ENCODE measurements around the gene GMPPA. TPM values are rescaled to one million over a fixed set of nuclear protein-coding genes. Genes with fewer than 3 reads are reported as not detected.

Gene GMPPA
- total and polyA plus RNA-seq, 2 donors (not counting 1 experiment from before 2014, with no cell fraction given), result 38.3 to 59.7 TPM

DNA sequence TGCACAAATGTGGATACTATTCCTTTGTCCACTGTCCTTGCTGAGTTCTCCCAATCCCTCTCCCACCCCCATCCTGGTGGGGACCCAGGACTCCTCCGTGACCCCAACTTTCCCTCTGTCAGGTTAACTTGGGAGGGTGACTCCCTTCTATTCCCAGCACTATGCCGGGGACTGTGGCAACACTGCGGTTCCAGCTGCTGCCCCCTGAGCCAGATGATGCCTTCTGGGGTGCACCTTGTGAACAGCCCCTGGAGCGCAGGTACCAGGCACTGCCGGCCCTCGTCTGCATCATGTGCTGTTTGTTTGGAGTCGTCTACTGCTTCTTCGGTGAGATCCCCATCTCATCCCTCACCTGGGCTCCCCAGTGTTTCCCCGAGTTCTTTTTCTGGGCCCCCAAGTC, 45.9 kb downstream of the GMPPA start:
- H3K27ac ChIP-seq (ENCODE audit: insufficient read depth, low read length), result no peak overlapping the region
- no peak overlapping the region for H2AFZ ChIP-seq (ENCODE audit: low read length)
- peak overlapping the region in 2 of 4 experiments; percentile 54 to 87 for H3K4me3 ChIP-seq (replicated peaks in 1 of 4; ENCODE audit: control extremely low read depth in 1 of 4, insufficient read depth in 1 of 4, low read depth in 3 of 4, low read length in 4 of 4)

DNA sequence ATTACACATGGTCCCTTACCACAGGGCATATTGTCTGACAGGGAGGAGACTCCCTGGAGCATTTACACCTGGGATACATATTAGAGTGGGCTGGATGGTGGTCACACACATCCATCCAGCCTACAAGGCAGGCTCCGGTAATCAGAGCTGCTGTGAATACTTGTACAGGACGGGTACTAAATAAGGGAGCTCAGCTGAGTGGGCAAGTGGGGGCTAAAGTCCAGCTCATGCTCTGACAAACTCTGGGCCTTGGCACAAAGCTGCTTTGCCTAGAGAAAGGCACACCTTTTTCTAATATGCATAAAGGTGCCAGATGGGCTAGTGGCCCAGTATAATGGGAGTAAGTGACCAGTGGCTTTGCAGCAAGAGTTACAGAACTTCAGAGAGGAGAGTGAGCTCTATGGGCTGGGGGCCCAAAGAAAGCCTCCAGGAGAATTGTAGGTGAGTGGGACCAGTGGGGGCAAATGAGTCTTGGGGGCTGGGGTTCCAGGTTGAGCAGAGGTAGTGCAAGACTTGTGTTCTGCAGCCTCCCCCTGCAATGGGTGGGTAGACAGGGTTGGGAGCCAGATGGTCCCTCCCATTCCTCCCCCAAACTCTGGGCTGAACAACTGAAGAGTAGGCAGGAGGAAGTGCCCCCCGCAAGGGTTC, 46.7 kb downstream of the GMPPA start:
- no peak for DNase-seq (ENCODE audit: low read depth in 2 of 2)
- TF ChIP-seq, protein P1, sequence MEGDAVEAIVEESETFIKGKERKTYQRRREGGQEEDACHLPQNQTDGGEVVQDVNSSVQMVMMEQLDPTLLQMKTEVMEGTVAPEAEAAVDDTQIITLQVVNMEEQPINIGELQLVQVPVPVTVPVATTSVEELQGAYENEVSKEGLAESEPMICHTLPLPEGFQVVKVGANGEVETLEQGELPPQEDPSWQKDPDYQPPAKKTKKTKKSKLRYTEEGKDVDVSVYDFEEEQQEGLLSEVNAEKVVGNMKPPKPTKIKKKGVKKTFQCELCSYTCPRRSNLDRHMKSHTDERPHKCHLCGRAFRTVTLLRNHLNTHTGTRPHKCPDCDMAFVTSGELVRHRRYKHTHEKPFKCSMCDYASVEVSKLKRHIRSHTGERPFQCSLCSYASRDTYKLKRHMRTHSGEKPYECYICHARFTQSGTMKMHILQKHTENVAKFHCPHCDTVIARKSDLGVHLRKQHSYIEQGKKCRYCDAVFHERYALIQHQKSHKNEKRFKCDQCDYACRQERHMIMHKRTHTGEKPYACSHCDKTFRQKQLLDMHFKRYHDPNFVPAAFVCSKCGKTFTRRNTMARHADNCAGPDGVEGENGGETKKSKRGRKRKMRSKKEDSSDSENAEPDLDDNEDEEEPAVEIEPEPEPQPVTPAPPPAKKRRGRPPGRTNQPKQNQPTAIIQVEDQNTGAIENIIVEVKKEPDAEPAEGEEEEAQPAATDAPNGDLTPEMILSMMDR (conservative IDR thresholded peaks at IDR 0.05 in 1 of 2, IDR thresholded peaks at IDR 0.05 in 1 of 2; ENCODE audit: low read depth in 1 of 2, low read length in 2 of 2), result no peak
- no peak for TF ChIP-seq EZH2 (IDR thresholded peaks at IDR 0.05; ENCODE audit: low read length, missing control alignments)
- no peak overlapping the region for H3K27ac ChIP-seq (ENCODE audit: insufficient read depth, low read length)
- peaks cover 4% of the 10 kb centered on the region for H3K79me2 ChIP-seq (ENCODE audit: control insufficient read depth, insufficient read depth, low read length)
- no peak overlapping the region for H3K4me3 ChIP-seq (replicated peaks in 1 of 4; ENCODE audit: control extremely low read depth in 1 of 4, insufficient read depth in 1 of 4, low read depth in 3 of 4, low read length in 4 of 4)
- H3K9me3 ChIP-seq (ENCODE audit: control insufficient read depth, insufficient read depth, low read depth, low read length), result no peaks in the 10 kb centered on the region
- no peak overlapping the region for H3K9ac ChIP-seq (ENCODE audit: insufficient read depth, low read length)
- no peak overlapping the region for H3K4me2 ChIP-seq (ENCODE audit: extremely low read depth, insufficient read depth, low read length)
- peaks cover 11% of the 10 kb centered on the region for H3K36me3 ChIP-seq (ENCODE audit: control insufficient read depth, insufficient read depth, low read length)
- H3K27me3 ChIP-seq (ENCODE audit: control insufficient read depth, insufficient read depth, low read length), result no peaks in the 10 kb centered on the region
- peaks cover 5% of the 10 kb centered on the region for H3K4me1 ChIP-seq (ENCODE audit: control insufficient read depth, extremely low read depth, insufficient read depth, low read length)
- no peaks in the 10 kb centered on the region for H4K20me1 ChIP-seq (ENCODE audit: control insufficient read depth, extremely low read depth, insufficient read depth, low read length)
- no peak overlapping the region for H2AFZ ChIP-seq (ENCODE audit: low read length)

More for the DNA sequence above, 45.9 kb downstream of the GMPPA start:
- no peak for DNase-seq (ENCODE audit: low read depth in 2 of 2)
- peaks cover 11% of the 10 kb centered on the region for H3K36me3 ChIP-seq (ENCODE audit: control insufficient read depth, insufficient read depth, low read length)
- no peaks in the 10 kb centered on the region for H3K27me3 ChIP-seq (ENCODE audit: control insufficient read depth, insufficient read depth, low read length)
- no peak overlapping the region for H3K9ac ChIP-seq (ENCODE audit: insufficient read depth, low read length)
- H4K20me1 ChIP-seq (ENCODE audit: control insufficient read depth, extremely low read depth, insufficient read depth, low read length), result no peaks in the 10 kb centered on the region
- peaks cover 4% of the 10 kb centered on the region for H3K79me2 ChIP-seq (ENCODE audit: control insufficient read depth, insufficient read depth, low read length)
- TF ChIP-seq, protein P1 (conservative IDR thresholded peaks at IDR 0.05 in 1 of 2, IDR thresholded peaks at IDR 0.05 in 1 of 2; ENCODE audit: low read depth in 1 of 2, low read length in 2 of 2), result no peak
- TF ChIP-seq EZH2 (IDR thresholded peaks at IDR 0.05; ENCODE audit: low read length, missing control alignments), result no peak
- peaks cover 5% of the 10 kb centered on the region for H3K4me1 ChIP-seq (ENCODE audit: control insufficient read depth, extremely low read depth, insufficient read depth, low read length)
- H3K4me2 ChIP-seq (ENCODE audit: extremely low read depth, insufficient read depth, low read length), result peak overlapping the region; percentile 82
- H3K9me3 ChIP-seq (ENCODE audit: control insufficient read depth, insufficient read depth, low read depth, low read length), result no peaks in the 10 kb centered on the region

DNA sequence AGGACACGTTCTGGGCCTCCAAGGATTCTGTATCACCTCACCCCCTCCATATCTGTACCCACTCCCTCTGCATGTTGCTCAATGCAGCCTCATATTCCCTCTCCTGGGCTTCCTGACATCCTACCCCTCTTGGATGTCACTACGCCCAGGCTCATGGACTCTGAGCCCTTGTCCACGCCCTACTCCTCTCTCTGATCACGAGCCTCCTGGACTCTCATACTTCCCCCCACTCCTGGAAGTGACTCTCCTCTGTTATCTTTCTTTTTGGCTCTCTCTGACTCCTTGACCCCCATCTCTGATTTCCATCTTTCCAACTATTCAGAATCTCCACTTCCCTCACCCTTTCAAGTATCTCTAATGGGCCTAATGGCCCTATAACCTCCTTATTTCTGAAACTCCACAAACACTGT, 47.3 kb downstream of the GMPPA start:
- peaks cover 8% of the 10 kb centered on the region for H3K36me3 ChIP-seq (ENCODE audit: control insufficient read depth, insufficient read depth, low read length)
- H3K9ac ChIP-seq (ENCODE audit: insufficient read depth, low read length), result no peak overlapping the region
- DNase-seq (ENCODE audit: low read depth in 2 of 2), result no peak
- TF ChIP-seq EZH2 (IDR thresholded peaks at IDR 0.05; ENCODE audit: low read length, missing control alignments), result no peak
- TF ChIP-seq, protein P1 (conservative IDR thresholded peaks at IDR 0.05 in 1 of 2, IDR thresholded peaks at IDR 0.05 in 1 of 2; ENCODE audit: low read depth in 1 of 2, low read length in 2 of 2), result no peak
- no peaks in the 10 kb centered on the region for H4K20me1 ChIP-seq (ENCODE audit: control insufficient read depth, extremely low read depth, insufficient read depth, low read length)
- no peak overlapping the region for H3K4me3 ChIP-seq (replicated peaks in 1 of 4; ENCODE audit: control extremely low read depth in 1 of 4, insufficient read depth in 1 of 4, low read depth in 3 of 4, low read length in 4 of 4)
- H3K9me3 ChIP-seq (ENCODE audit: control insufficient read depth, insufficient read depth, low read depth, low read length), result no peaks in the 10 kb centered on the region
- no peak overlapping the region for H2AFZ ChIP-seq (ENCODE audit: low read length)
- no peak overlapping the region for H3K27ac ChIP-seq (ENCODE audit: insufficient read depth, low read length)
- peaks cover 4% of the 10 kb centered on the region for H3K79me2 ChIP-seq (ENCODE audit: control insufficient read depth, insufficient read depth, low read length)
- peaks cover 5% of the 10 kb centered on the region for H3K4me1 ChIP-seq (ENCODE audit: control insufficient read depth, extremely low read depth, insufficient read depth, low read length)
- H3K4me2 ChIP-seq (ENCODE audit: extremely low read depth, insufficient read depth, low read length), result no peak overlapping the region
- no peaks in the 10 kb centered on the region for H3K27me3 ChIP-seq (ENCODE audit: control insufficient read depth, insufficient read depth, low read length)

Data from fibroblast of lung (primary cell).